HG03064 (cell line): ENCODE results near the gene KREMEN1.
"Not testable (repeated sequence)": the region's sequence is repeated elsewhere in the genome, so short reads cannot be mapped to it uniquely, and the experiment has no call there.

Experiments
- ATAC-seq: cut with Tn5 transposase; IDR thresholded peaks from one replicate; pipeline ENCODE4 v1.9.1; 2021; ENCODE audit warnings: low read depth; ENCODE audit not compliant: unreplicated experiment

Gene KREMEN1

DNA sequence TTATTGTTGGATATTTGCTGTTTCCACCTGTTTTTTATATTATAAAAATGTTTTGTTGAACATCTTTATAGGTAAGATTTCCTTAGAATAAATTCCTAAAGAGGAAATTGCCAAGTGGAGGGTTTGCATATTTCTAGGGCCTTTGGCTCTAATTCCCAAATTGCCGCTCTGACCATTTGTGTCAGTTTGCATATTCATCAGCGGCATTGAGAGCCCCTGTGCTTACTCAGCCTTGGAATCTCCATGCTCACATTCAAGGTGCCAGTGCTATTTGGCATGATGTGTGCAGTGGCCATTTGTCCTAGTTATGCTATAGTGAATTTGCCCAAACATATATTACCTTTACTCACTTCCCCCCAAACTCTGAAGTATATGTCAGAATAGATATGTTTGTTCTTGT lies 25.5 kb downstream of the KREMEN1 start:
- no peak for ATAC-seq

- no peak for ATAC-seq
Observed at GRCh38 chr22:29102300-29102699, 29.5 kb downstream of the KREMEN1 start.

DNA sequence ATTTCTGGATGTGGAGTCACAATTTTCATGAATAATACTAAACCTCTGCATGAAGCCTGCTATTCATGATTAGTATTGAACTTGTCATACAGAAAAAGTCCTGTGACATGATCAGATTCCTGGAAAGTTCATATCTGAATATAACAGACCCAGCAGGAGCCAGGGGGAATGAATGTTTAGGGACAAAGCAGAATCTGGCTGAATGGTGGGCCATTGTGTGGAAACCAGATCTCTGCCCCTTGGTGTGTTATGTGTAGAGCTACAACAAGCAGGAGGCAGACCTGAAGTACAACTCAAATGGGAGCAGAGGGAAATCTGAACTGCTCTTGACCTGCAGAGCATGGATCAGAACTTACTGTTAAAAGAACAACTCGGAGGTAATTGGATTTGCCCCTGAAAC lies 30.3 kb downstream of the KREMEN1 start:
- no peak for ATAC-seq

GRCh38 chr22:29105468-29105867 lies 32.6 kb downstream of the KREMEN1 start:
- ATAC-seq: no peak

GRCh38 chr22:29106839-29107238 lies 34.0 kb downstream of the KREMEN1 start:
- no peak for ATAC-seq

DNA sequence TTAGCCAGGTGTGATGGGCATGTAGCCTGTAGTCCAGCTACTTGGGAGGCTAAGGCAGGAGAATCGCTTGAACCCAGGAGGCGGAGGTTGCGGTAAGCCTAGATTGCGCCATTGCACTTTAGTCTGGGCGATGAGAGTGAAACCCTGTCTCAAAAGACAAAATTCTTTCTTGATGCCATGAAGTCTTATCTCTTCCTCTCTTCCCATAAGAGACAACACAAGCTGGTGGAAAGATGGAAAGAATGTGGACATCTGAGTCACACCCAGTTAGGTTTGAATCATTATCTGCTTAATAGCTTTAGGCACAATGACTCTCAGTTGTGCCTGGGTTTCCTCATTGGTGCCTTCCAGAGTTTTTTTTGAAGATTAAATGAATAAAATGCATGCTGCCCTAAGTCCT lies 35.3 kb downstream of the KREMEN1 start:
- ATAC-seq: no peak

- no peak for ATAC-seq
Observed at GRCh38 chr22:29109822-29110221, 37.0 kb downstream of the KREMEN1 start.

- no peak for ATAC-seq
Observed at GRCh38 chr22:29110946-29111345, 38.1 kb downstream of the KREMEN1 start.

DNA sequence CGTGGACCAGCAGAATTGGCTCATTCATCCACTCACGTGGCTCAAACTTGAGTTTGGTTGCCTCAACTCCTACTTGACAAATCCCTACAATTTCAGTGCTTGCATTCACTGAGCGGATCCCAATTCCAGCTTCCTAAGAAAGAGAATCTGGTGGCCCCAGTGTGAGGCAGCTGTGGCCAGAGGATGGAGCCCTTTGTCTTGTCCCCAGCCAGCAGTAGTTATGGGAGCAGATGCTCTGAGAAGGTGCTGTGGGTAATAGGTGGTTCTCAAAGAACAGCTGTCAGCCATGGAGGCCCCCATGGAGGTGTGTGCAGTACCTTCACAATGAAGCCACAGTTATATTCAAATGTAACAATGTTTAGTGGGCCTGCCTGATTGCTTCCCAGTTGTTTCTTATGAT lies 39.3 kb downstream of the KREMEN1 start:
- ATAC-seq: no peak

GRCh38 chr22:29112681-29113080 lies 39.8 kb downstream of the KREMEN1 start:
- no peak for ATAC-seq

DNA sequence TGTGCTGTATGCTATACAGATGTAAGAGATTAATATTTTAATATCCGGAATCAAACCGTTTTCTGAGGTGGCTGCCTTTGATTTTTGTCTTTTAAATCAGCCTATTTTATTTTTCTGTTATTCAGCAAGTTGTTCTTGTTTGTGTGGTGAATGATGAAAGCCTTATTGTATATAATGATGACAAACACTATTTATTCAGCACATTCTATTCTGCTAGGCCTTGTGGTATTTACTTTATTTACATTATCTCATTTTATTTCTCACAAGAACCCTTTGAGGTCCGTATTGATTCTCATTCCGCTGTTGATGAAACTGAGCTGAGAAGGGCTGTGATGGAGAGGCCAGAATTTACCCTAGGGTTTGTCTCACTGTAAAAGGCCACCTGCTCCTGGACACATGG lies 40.5 kb downstream of the KREMEN1 start:
- ATAC-seq: no peak

GRCh38 chr22:29114392-29114791 lies 41.6 kb downstream of the KREMEN1 start:
- no peak for ATAC-seq

DNA sequence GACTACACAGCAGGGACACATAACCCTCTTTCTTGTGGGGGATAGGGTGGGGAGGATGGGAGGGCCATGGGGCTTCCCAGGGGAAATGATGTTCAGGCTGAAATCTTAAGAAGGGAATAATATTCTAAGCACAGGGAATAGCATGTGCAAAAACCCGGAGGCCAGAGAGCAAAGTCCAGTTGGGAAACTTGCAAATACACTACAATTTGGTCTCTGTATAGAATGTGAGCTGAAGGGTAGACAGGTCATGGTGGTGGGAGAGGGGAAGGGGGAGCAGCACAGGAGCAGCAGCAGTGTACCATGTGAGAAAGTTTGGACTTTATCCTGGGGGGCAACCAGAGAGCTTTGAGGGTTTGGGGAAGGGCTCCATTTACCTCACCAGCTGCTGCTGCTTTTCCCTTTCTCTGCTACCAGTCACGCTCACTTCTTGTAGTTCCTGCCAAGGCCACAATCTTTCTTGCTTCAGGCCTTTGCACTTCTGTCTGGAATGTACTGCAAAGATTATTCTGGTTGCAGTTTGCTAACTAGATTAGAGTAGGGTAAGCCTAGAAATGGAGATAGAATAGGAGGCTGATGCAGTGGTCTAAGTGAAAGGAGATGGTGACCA lies 43.0 kb downstream of the KREMEN1 start:
- ATAC-seq: no peak

DNA sequence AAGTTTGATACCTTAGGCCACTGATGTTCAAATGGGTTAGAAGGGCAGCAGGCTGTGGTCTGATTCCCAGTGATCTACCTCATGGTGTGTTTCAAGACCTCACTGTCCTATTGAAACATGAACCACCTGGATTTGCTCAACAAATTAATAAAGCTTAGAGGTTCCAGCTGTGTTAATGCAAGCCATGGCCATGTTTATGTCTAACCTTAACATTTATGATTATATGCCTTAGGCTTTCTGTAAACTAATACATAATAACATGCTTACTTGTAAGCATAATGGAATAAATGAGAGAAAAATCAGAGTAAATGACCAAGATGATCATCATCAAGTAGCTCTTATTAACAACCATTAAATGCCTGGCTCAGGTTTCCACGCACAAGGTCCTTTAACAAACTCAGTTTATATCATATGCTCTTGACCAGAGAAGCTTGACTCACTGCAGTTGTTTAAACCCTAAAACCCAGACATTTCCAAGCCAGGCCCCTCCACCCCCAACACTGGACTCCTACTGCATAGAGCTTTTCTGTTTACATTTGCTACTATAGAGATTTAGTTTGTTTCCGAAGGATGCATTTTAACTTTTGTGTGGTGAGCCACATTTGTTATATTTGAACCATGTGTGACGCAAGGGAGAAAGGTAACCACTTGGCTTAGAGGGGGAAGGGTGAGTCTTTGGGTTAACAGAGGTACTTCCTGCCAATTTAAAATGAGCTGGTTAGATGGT lies 43.7 kb downstream of the KREMEN1 start:
- no peak for ATAC-seq

DNA sequence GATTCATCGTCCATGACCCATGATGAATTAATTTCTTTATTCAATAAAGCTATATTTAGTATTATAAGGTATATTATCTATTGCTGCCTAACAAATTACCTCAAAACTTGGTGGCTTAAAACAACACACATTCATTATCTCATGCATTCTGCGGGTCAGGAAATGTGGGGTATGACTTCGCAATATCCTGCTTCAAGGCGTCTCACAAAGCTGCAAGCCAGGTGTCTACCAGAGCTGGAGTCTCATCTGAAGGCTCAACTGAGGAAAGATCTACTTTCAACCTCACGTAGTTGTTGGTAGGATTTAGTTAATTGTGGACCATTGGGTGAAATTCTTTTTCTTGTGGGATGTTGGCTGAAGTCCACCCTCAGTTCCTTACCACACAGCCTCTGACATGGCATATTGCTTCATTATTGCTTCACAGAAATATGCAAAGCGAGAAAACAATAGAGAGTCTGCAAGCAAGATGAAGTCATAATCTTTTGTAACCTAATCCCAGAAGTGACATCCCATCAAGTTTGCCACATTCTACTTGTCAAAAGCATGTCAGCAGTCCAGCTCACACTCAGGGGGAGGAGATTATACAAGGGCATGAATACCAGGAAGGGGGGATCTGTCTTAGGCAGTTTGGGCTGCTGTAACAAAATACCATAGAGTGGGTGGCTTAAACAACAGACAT lies 45.1 kb downstream of the KREMEN1 start:
- ATAC-seq: no peak

- ATAC-seq: not testable (repeated sequence)
Observed at GRCh38 chr22:29120098-29120912, 47.5 kb downstream of the KREMEN1 start.

- ATAC-seq: no peak
Observed at GRCh38 chr22:29121124-29121523, 48.3 kb downstream of the KREMEN1 start.

GRCh38 chr22:29122041-29122440 lies 49.2 kb downstream of the KREMEN1 start:
- ATAC-seq: no peak

DNA sequence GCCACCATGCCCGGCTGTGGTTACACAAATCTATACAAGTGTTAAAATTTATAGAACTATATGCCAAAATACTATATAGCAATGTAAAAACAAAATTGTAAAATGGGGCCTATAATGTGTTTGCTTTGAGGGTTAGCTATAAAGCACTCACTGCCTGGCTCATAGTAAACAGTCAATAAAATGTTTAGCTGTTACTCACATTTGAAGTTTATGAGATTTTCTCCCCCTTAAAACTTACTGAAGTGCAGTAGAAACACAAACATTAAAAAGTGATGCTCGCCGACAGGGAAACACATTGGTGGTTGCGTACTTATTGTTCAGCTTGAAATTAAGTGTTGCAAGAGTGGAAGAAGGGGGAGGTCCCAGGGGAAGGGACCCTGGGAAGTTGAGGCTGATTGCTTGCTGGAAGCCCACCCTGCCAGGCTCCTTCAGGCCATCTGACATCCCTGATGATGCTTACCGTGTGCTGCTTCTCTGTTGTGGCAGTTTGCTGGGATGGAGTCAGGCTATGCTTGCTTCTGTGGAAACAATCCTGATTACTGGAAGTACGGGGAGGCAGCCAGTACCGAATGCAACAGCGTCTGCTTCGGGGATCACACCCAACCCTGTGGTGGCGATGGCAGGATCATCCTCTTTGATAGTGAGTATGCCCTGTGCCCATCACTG lies 52.1 kb downstream of the KREMEN1 start:
- no peak for ATAC-seq

DNA sequence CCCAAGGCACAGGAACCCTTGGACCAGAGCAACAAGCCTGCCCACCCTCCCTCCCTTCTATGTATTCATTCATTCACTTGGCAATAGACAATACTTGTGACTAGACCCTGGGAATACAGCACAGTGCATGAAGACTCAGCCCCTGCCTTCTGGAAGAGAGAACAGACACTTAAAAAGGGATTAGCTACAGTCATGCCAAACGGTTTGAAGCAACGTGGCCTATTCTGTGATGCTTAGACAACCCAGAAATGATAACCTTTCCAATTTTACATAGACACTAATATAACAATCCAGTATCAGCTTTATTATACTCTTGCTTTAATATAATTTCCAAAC lies 52.6 kb downstream of the KREMEN1 start:
- ATAC-seq: no peak

DNA sequence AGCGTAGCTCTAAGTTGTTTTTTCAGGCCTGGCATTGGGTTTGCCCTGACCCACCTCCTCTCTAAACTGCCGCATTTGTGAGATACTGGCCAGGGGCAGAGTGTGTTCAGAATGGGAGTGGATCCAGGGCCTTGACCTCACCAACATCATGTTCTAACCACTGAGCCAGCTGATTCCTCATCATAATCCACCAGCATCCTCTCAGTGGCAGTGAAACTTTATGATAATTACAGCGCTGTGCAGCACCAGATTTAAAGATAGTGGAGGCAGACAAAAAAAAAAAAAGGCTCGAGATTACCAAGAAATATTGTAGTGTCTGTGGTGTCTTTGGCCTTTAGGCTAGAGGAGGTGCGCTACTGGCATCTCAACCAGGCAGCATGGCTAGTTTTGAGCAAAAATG lies 53.0 kb downstream of the KREMEN1 start:
- no peak for ATAC-seq
